GM10266 (cell line): ENCODE measurements around the gene EP400.

Source experiments
- DNase-seq: peaks from one replicate; pipeline ENCODE4 v3.0.0; 2012; ENCODE audit errors: extremely low spot score
- TF ChIP-seq, protein P1 (sequence below): IDR thresholded peaks from 2 replicates; pipeline ENCODE4 v1.5.1; 2012; ENCODE audit warnings: mild to moderate bottlenecking, low read depth; ENCODE audit not compliant: control insufficient read depth, insufficient read depth; ENCODE audit errors: missing control alignments

Gene EP400

GRCh38 chr12:132125736-132126135 is 176.0 kb downstream of the EP400 start:
- no peak for DNase-seq
- TF ChIP-seq, protein P1, sequence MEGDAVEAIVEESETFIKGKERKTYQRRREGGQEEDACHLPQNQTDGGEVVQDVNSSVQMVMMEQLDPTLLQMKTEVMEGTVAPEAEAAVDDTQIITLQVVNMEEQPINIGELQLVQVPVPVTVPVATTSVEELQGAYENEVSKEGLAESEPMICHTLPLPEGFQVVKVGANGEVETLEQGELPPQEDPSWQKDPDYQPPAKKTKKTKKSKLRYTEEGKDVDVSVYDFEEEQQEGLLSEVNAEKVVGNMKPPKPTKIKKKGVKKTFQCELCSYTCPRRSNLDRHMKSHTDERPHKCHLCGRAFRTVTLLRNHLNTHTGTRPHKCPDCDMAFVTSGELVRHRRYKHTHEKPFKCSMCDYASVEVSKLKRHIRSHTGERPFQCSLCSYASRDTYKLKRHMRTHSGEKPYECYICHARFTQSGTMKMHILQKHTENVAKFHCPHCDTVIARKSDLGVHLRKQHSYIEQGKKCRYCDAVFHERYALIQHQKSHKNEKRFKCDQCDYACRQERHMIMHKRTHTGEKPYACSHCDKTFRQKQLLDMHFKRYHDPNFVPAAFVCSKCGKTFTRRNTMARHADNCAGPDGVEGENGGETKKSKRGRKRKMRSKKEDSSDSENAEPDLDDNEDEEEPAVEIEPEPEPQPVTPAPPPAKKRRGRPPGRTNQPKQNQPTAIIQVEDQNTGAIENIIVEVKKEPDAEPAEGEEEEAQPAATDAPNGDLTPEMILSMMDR, result no peak

- TF ChIP-seq, protein P1, result no peak
- no peak for DNase-seq
These were observed 177.3 kb downstream of the EP400 start for GRCh38 chr12:132127041-132127440.

GRCh38 chr12:132129007-132129406 is 179.3 kb downstream of the EP400 start:
- no peak for DNase-seq
- TF ChIP-seq, protein P1, result no peak

DNA sequence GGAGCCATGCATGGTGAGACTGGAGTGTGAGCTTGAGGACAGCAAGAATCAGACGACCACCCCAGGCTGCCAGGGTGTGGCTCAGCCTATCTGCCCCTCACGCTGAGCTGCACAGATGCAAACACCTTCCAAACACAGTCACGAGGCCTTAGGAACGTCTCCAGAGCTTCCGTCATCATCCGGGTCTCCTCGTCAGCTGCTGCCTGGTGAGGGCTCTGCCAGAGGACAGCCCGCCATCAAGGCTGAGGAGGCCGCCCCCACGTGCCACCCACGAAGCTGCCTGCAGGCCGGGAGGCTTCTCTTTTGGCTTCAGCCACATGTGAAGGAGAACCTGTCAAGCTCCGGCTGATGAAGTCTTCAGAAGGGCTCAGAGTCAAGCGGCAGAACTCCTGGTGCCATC is 180.9 kb downstream of the EP400 start:
- no peak for DNase-seq
- TF ChIP-seq, protein P1, result no peak
